OCI-LY1 (cell line): ENCODE measurements around the gene LARP4B.

ENCODE experiments used
- H2AFZ ChIP-seq: fragments of 200-600 bp; sonication (generic), shearing (Covaris generic); 2 replicates; pipeline ENCODE4 v1.6.0; 2014; ENCODE audit warnings: antibody characterized with exemption, mild to moderate bottlenecking, low read length
- H3F3A ChIP-seq: fragments of 200-600 bp; sonication (generic), shearing (Covaris generic); 2 replicates; pipeline ENCODE4 v1.6.0; 2014; ENCODE audit warnings: mild to moderate bottlenecking, antibody characterized with exemption, low read length, moderate library complexity; ENCODE audit not compliant: insufficient read depth
- H3K27ac ChIP-seq: fragments of 200-600 bp; sonication (generic); 2 replicates; pipeline ENCODE4 v1.5.1; 2014; ENCODE audit warnings: low read length, mixed run types, mild to moderate bottlenecking, low read depth; ENCODE audit not compliant: poor library complexity, severe bottlenecking
- H3K27me3 ChIP-seq: fragments of 200-600 bp; sonication (generic); 2 replicates; pipeline ENCODE4 v1.6.0; 2014; ENCODE audit warnings: antibody characterized with exemption, mild to moderate bottlenecking, low read length, moderate library complexity; ENCODE audit not compliant: insufficient read depth
- H3K36me3 ChIP-seq: fragments of 200-600 bp; sonication (generic); 2 replicates; pipeline ENCODE4 v1.6.1; 2014; ENCODE audit warnings: mild to moderate bottlenecking, antibody characterized with exemption, low read length, moderate library complexity, mixed read lengths; ENCODE audit not compliant: insufficient read depth
- H3K4me1 ChIP-seq: fragments of 200-600 bp; sonication (generic); 2 replicates; pipeline ENCODE4 v1.5.1; 2014; ENCODE audit warnings: mild to moderate bottlenecking, low read length, moderate library complexity; ENCODE audit not compliant: insufficient read depth, severe bottlenecking
- H3K4me2 ChIP-seq: fragments of 200-600 bp; sonication (generic), shearing (Covaris generic); 2 replicates; pipeline ENCODE4 v1.6.1; 2014; ENCODE audit warnings: low read length
- H3K4me3 ChIP-seq: fragments of 200-600 bp; sonication (generic); 2 replicates; pipeline ENCODE4 v1.5.1; 2014; ENCODE audit warnings: low read length, low read depth, mild to moderate bottlenecking, mixed read lengths; ENCODE audit not compliant: poor library complexity, severe bottlenecking
- H3K79me2 ChIP-seq: fragments of 200-600 bp; shearing (Covaris generic); 2 replicates; pipeline ENCODE4 v1.6.1; 2016; ENCODE audit warnings: mixed run types, low read length, mixed read lengths; ENCODE audit not compliant: insufficient read depth
- H3K9ac ChIP-seq: fragments of 200-600 bp; sonication (generic), shearing (Covaris generic); 2 replicates; pipeline ENCODE4 v1.6.1; 2014; ENCODE audit warnings: mild to moderate bottlenecking, low read length, mixed read lengths
- H3K9me2 ChIP-seq: fragments of 200-600 bp; sonication (generic), shearing (Covaris generic); 2 replicates; pipeline ENCODE4 v1.6.1; 2014; ENCODE audit warnings: low read depth, mild to moderate bottlenecking, low read length, mixed read lengths
- H3K9me3 ChIP-seq: fragments of 200-600 bp; shearing (Covaris generic); 2 replicates; pipeline ENCODE4 v1.6.1; 2014; ENCODE audit warnings: low read length, mixed read lengths
- H4K20me1 ChIP-seq: fragments of 200-600 bp; sonication (generic), shearing (Covaris generic); 2 replicates; pipeline ENCODE4 v1.6.0; 2016; ENCODE audit warnings: mild to moderate bottlenecking, low read length; ENCODE audit not compliant: insufficient read depth
- EZH2 ChIP-seq: fragments of 200-600 bp; sonication (generic), shearing (Covaris generic); IDR thresholded peaks from 2 replicates; pipeline ENCODE4 v1.8.0; 2017; ENCODE audit warnings: borderline replicate concordance, mixed run types, mild to moderate bottlenecking, antibody characterized with exemption, low read length, moderate library complexity, mixed read lengths
- TF ChIP-seq, protein P1 (sequence below): fragments of 200-600 bp; sonication (generic), shearing (Covaris generic); IDR thresholded peaks from 2 replicates; pipeline ENCODE4 v1.5.1; 2017; ENCODE audit warnings: mild to moderate bottlenecking, antibody characterized with exemption, low read length, moderate library complexity, mixed read lengths

Gene LARP4B

DNA sequence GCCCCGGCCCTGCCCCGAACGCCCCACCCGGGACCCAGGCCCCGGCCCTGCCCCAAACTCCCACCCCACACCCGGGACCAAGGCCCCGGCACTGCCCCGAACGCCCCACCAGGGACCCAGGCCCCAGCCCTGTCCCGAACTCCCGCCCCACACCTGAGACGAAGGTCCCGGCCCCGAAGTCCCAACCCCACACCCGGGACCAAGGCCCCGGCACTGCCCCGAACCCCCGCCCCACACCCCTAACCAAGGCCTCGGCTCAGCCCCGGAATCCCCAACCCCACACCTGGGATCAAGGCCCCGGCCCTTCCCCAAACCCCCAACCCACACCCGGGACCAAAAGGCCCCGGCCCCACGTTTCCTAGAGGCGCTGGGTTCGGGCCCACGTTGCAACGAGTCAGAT is 1.1 kb upstream of the LARP4B start:
- H3K4me1 ChIP-seq, result peaks cover 47% of the 10 kb centered on the region
- peak overlapping the region; percentile 64 for H3K4me3 ChIP-seq
- peaks cover 31% of the 10 kb centered on the region for H3K79me2 ChIP-seq
- peak overlapping the region; percentile 79 for H3K4me2 ChIP-seq
- no peak overlapping the region for H2AFZ ChIP-seq
- H3K27ac ChIP-seq, result no peak overlapping the region
- H3K9me3 ChIP-seq, result no peaks in the 10 kb centered on the region
- H3F3A ChIP-seq, result 0 out of 2 replicates have a peak, but pooled peaks cover 6% of the 10 kb centered on the region
- H3K9me2 ChIP-seq, result no peaks in the 10 kb centered on the region
- H3K36me3 ChIP-seq, result peaks cover 5% of the 10 kb centered on the region; the same call in 1 of the 2 replicates
- H3K27me3 ChIP-seq, result no peaks in the 10 kb centered on the region
- no peaks in the 10 kb centered on the region for H4K20me1 ChIP-seq
- no peak for TF ChIP-seq EZH2
- TF ChIP-seq, protein P1, sequence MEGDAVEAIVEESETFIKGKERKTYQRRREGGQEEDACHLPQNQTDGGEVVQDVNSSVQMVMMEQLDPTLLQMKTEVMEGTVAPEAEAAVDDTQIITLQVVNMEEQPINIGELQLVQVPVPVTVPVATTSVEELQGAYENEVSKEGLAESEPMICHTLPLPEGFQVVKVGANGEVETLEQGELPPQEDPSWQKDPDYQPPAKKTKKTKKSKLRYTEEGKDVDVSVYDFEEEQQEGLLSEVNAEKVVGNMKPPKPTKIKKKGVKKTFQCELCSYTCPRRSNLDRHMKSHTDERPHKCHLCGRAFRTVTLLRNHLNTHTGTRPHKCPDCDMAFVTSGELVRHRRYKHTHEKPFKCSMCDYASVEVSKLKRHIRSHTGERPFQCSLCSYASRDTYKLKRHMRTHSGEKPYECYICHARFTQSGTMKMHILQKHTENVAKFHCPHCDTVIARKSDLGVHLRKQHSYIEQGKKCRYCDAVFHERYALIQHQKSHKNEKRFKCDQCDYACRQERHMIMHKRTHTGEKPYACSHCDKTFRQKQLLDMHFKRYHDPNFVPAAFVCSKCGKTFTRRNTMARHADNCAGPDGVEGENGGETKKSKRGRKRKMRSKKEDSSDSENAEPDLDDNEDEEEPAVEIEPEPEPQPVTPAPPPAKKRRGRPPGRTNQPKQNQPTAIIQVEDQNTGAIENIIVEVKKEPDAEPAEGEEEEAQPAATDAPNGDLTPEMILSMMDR, result no peak
- H3K9ac ChIP-seq, result peak overlapping the region; percentile 67

DNA sequence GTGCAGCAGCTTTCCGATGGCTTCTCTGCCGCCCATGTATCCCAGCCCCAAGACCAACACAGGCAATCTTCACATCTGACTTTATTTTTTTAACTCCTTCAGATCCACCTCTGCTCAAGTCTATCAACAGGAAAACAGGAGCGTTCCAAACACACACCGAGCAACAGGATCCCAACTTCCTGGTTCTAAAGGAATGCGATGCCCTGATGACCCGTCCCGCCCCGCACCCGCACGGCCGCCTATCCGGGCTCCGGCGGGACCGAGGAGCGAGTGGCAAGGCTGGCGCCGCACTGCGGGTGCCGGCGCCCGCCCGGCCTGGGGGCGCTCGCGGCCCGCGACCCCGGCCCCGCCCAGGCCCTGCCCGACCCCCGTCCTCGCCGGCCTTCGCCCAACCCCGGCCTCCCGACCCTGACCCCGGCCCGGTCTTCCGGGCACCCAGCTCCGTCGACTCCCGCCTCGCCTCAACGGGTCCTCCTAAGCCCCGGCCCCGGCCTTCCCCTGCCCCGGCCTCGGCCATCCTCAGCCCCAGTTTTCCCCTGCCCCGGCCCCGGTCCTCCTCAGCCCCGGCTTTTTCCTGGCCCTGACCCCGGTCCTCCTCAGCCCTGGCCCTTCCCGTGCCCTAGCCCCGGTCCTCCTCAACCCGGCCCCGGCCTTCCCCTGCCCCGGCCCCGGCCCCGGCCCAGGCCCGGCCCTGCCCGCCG is 730 bp downstream of the LARP4B start:
- no peaks in the 10 kb centered on the region for H4K20me1 ChIP-seq
- TF ChIP-seq, protein P1, result no peak
- TF ChIP-seq EZH2, result no peak
- 0 out of 2 replicates have a peak, but pooled peaks cover 6% of the 10 kb centered on the region for H3F3A ChIP-seq
- H3K9me3 ChIP-seq, result no peaks in the 10 kb centered on the region
- H3K9ac ChIP-seq, result peak overlapping the region; percentile 93
- H3K4me1 ChIP-seq, result peaks cover 45% of the 10 kb centered on the region
- no peaks in the 10 kb centered on the region for H3K9me2 ChIP-seq
- H3K4me2 ChIP-seq, result peak overlapping the region; percentile 99
- H3K79me2 ChIP-seq, result peaks cover 50% of the 10 kb centered on the region
- H3K27me3 ChIP-seq, result no peaks in the 10 kb centered on the region
- H3K36me3 ChIP-seq, result peaks cover 16% of the 10 kb centered on the region; the same call in 1 of the 2 replicates
- H3K4me3 ChIP-seq, result peak overlapping the region; percentile 90
- peak overlapping the region; percentile 60 for H3K27ac ChIP-seq
- H2AFZ ChIP-seq, result no peak overlapping the region

GRCh38 chr10:929960-930624 is 1.4 kb downstream of the LARP4B start:
- H3K9me2 ChIP-seq, result no peaks in the 10 kb centered on the region
- H3K27me3 ChIP-seq, result no peaks in the 10 kb centered on the region
- TF ChIP-seq, protein P1, result no peak
- TF ChIP-seq EZH2, result no peak
- H3K36me3 ChIP-seq, result peaks cover 20% of the 10 kb centered on the region; the same call in 1 of the 2 replicates
- peaks cover 56% of the 10 kb centered on the region for H3K79me2 ChIP-seq
- H4K20me1 ChIP-seq, result no peaks in the 10 kb centered on the region
- H3K4me2 ChIP-seq, result peak overlapping the region; percentile 99
- H3K9ac ChIP-seq, result peak overlapping the region; percentile 93
- H3K4me1 ChIP-seq, result peaks cover 47% of the 10 kb centered on the region
- no peaks in the 10 kb centered on the region for H3K9me3 ChIP-seq
- no peak overlapping the region for H2AFZ ChIP-seq
- 0 out of 2 replicates have a peak, but pooled peaks cover 6% of the 10 kb centered on the region for H3F3A ChIP-seq
- H3K27ac ChIP-seq, result peak overlapping the region; percentile 47
- H3K4me3 ChIP-seq, result peak overlapping the region; percentile 90
